Chondrocyte (in vitro differentiated cells): Measurements from ENCODE around the gene WDR41. TPM values are rescaled to one million over a fixed set of nuclear protein-coding genes. Genes with fewer than 3 reads are reported as not detected.
A peak's percentile ranks its signal among the peaks of the same experiment; 100 is the strongest.
"Not testable (repeated sequence)": the region's sequence is repeated elsewhere in the genome, so short reads cannot be mapped to it uniquely, and the experiment has no call there.

ENCODE experiments used
- DNase-seq: peaks from one replicate; pipeline ENCODE4 v3.0.0; 2021; ENCODE audit warnings: mixed read lengths, low spot score
- H3K27ac Mint-ChIP-seq: one replicate; pipeline ENCODE4 v1.8.0; 2021; ENCODE audit warnings: mild to moderate bottlenecking, moderate library complexity, mixed read lengths; ENCODE audit not compliant: unreplicated experiment
- H3K27me3 Mint-ChIP-seq: 2 replicates; pipeline ENCODE4 v1.8.0; 2021; ENCODE audit warnings: low read depth, mixed read lengths
- H3K36me3 Mint-ChIP-seq: 2 replicates; pipeline ENCODE4 v1.8.0; 2021; ENCODE audit warnings: low read depth, mixed read lengths
- H3K4me1 Mint-ChIP-seq: 2 replicates; pipeline ENCODE4 v1.8.0; 2021; ENCODE audit warnings: low read depth, mild to moderate bottlenecking, mixed read lengths
- H3K4me3 Mint-ChIP-seq: one replicate; pipeline ENCODE4 v1.8.0; 2021; ENCODE audit warnings: mild to moderate bottlenecking, moderate library complexity, mixed read lengths; ENCODE audit not compliant: unreplicated experiment
- H3K9me3 Mint-ChIP-seq: 2 replicates; pipeline ENCODE4 v1.8.0; 2021; ENCODE audit warnings: low read depth, mixed read lengths
- long read RNA-seq: library from polyadenylated mRNA; stranded (forward); transcript quantifications from one replicate; pipeline ENCODE4 v2.0.0, GENCODE V29; 2021
- total RNA-seq: library from RNA; stranded (reverse); gene quantifications from 3 replicates; pipeline ENCODE4 v1.2.1, GENCODE V29; 2021
- TF ChIP-seq, protein P1 (sequence below): fragments of 200-600 bp; sonication (generic); IDR thresholded peaks from 2 replicates; pipeline ENCODE4 v1.5.0; 2021; ENCODE audit warnings: antibody characterized with exemption, mild to moderate bottlenecking, moderate library complexity

WDR41 gene, protein sequence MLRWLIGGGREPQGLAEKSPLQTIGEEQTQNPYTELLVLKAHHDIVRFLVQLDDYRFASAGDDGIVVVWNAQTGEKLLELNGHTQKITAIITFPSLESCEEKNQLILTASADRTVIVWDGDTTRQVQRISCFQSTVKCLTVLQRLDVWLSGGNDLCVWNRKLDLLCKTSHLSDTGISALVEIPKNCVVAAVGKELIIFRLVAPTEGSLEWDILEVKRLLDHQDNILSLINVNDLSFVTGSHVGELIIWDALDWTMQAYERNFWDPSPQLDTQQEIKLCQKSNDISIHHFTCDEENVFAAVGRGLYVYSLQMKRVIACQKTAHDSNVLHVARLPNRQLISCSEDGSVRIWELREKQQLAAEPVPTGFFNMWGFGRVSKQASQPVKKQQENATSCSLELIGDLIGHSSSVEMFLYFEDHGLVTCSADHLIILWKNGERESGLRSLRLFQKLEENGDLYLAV
- 95.1 to 124 TPM (median 109 TPM) in 3 replicates for total RNA-seq
- long read RNA-seq, transcript WDR41-201 (13 exons, 3,958 nt) = major isoform, 120 of 202 reads
- long read RNA-seq, partial matches to known transcripts = 4 of 202 reads
- long read RNA-seq, other reads (novel, unspliced or antisense) = 76 of 202 reads

DNA sequence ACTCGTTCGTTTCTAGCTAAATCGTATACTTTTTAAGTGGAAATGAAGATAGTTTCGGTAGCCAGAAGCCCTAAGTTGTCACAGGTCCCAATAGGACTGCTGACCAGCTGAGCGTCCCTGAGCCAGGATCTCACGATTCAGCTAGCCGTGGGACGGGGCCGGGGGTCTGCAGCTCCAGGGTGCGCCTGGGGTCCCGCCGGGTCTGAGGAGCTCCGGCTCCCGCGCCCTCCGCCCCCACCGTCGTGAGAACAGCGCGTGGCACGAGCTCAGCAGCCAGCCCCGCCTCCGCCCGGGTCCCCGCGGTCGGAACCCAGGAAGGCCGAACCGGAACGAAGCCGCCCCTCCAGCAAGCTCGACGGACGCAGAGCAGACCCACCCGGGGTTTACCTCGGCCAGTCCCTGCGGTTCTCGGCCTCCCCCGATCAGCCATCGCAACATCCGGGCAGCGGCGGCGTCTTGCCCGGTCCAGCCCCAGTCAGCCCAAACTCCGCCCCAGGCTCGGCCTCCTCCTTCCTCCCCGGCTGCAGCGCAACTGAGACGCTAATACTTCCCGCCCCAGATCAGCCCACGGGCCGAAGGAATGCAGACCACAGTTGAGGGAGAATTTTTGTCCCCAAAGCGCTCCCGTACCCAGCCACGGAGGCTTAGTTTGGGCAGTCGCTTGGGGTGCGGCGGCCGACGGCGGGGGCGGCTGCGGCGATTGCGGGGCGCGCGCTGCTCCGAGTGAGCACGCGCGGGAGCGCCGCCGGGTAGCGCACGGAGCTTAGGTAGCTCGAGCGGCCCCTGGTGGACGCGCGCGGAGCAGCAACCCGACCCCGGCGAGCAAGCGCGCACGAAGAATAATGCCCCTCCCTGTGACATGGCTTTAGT is at the start of gene WDR41:
WDR41 (minus strand) TSS at position 534 of the 870 bp plus-strand sequence; CDS start at position 438, 96 bp downstream.
- no peaks in the 10 kb centered on the region for H3K9me3 Mint-ChIP-seq
- peak within 1 kb of the TSS; percentile 93 for H3K4me3 Mint-ChIP-seq
- TF ChIP-seq, protein P1, sequence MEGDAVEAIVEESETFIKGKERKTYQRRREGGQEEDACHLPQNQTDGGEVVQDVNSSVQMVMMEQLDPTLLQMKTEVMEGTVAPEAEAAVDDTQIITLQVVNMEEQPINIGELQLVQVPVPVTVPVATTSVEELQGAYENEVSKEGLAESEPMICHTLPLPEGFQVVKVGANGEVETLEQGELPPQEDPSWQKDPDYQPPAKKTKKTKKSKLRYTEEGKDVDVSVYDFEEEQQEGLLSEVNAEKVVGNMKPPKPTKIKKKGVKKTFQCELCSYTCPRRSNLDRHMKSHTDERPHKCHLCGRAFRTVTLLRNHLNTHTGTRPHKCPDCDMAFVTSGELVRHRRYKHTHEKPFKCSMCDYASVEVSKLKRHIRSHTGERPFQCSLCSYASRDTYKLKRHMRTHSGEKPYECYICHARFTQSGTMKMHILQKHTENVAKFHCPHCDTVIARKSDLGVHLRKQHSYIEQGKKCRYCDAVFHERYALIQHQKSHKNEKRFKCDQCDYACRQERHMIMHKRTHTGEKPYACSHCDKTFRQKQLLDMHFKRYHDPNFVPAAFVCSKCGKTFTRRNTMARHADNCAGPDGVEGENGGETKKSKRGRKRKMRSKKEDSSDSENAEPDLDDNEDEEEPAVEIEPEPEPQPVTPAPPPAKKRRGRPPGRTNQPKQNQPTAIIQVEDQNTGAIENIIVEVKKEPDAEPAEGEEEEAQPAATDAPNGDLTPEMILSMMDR = peak; percentile 98
- H3K36me3 Mint-ChIP-seq = peaks cover 11% of the 10 kb centered on the region
- peaks cover 23% of the 10 kb centered on the region for H3K27me3 Mint-ChIP-seq
- peak within 1 kb of the TSS; percentile 98 for H3K27ac Mint-ChIP-seq
- peaks cover 31% of the 10 kb centered on the region for H3K4me1 Mint-ChIP-seq
- peak; percentile 98 for DNase-seq

DNA sequence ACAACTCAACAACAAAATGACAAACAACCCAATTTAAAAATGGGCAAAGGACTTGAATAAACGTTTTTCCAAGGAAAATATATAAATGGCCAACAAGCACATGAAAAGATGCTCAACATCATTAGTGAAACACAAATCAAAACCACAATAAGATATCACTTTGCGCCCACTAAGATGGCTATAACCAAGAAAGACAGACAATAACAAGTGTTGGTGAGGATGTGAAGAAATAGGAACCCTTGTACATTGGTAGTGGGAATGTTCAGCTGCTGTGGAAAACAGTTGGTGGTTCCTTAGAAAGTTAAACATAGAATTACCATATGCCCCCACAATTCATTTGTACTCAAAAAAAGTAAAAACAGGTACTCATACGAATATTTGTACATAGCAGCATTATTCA is 39.2 kb upstream of the WDR41 start:
- H3K27ac Mint-ChIP-seq = no peak overlapping the region
- peaks cover 4% of the 10 kb centered on the region for H3K9me3 Mint-ChIP-seq
- TF ChIP-seq, protein P1 = no peak
- peaks cover 55% of the 10 kb centered on the region for H3K27me3 Mint-ChIP-seq
- DNase-seq = no peak
- no peaks in the 10 kb centered on the region for H3K36me3 Mint-ChIP-seq
- H3K4me3 Mint-ChIP-seq = no peak overlapping the region
- H3K4me1 Mint-ChIP-seq = no peaks in the 10 kb centered on the region

DNA sequence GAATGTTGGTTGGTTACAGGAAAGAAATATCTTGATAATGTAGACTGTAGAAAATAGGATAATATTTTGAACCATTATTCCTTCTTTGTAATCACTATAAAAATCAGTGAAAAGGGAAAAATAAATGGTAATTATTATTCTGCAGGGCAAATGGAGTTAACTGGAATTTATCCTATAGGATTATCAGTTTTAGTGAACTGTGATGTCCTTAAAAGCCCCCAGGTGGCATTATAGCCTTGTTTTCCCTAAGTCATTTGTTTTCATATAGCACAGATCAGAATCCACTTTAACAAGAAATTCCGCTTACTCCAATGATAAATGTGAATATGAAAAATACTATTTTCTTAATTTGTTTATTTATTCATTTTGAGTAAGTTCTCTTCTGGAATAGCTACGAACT is 26.2 kb upstream of the WDR41 start:
- DNase-seq = no peak
- H3K9me3 Mint-ChIP-seq = no peaks in the 10 kb centered on the region

DNA sequence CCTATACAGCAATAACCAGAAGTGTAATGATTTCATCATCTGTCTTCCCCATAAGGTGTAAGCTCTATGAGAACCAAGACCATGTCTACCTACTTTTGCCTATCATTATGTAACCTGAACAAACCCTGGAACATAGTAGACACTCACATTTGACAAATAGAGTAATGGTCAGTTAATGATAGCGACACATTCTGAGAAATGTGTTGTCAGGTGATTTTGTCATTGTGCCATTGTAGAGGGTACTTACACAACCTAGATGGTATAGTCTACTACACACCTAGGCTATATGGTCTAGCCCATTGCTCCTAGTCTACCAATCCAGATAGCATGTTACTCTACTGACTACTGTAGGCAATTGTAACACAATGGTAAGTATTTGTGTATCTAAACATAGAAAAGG is 22.3 kb upstream of the WDR41 start:
- DNase-seq = no peak
- H3K9me3 Mint-ChIP-seq = no peaks in the 10 kb centered on the region
- no peak overlapping the region for H3K27ac Mint-ChIP-seq
- TF ChIP-seq, protein P1 = no peak
- no peaks in the 10 kb centered on the region for H3K36me3 Mint-ChIP-seq
- peaks cover 19% of the 10 kb centered on the region for H3K27me3 Mint-ChIP-seq
- H3K4me1 Mint-ChIP-seq = no peaks in the 10 kb centered on the region
- H3K4me3 Mint-ChIP-seq = no peak overlapping the region

More for the DNA sequence above, 26.2 kb upstream of the WDR41 start:
- Mint-ChIP-seq H3K27ac (no peak overlapping the region), H3K4me1 (no peaks in the 10 kb centered on the region), H3K36me3 (no peaks in the 10 kb centered on the region), H3K27me3 (peaks cover 18% of the 10 kb centered on the region), H3K4me3 (no peak overlapping the region)
- TF ChIP-seq, protein P1 = peak; percentile 66

DNA sequence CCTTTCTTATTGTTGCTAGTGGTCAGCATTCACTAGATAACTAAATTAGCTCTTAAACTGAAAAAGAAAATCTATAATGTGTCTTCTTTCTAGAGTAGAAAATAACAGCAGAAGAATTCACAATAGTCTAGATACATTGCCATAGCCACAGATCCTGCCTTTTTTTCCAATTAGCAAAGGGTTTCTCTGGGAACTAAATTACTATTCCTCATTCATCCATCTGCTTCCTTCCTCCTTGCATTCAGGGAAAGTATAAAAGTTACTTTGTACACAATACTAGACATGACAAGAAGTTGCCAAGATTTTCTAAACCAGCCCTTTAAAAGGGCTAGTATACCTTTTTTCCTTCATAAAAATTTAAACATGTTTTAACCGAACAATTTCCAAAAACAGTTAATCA is 21.2 kb upstream of the WDR41 start:
- TF ChIP-seq, protein P1 = no peak
- no peaks in the 10 kb centered on the region for H3K4me1 Mint-ChIP-seq
- DNase-seq = no peak
- peaks cover 2% of the 10 kb centered on the region for H3K36me3 Mint-ChIP-seq
- no peak overlapping the region for H3K4me3 Mint-ChIP-seq
- no peak overlapping the region for H3K27ac Mint-ChIP-seq
- peaks cover 29% of the 10 kb centered on the region for H3K27me3 Mint-ChIP-seq
- no peaks in the 10 kb centered on the region for H3K9me3 Mint-ChIP-seq

DNA sequence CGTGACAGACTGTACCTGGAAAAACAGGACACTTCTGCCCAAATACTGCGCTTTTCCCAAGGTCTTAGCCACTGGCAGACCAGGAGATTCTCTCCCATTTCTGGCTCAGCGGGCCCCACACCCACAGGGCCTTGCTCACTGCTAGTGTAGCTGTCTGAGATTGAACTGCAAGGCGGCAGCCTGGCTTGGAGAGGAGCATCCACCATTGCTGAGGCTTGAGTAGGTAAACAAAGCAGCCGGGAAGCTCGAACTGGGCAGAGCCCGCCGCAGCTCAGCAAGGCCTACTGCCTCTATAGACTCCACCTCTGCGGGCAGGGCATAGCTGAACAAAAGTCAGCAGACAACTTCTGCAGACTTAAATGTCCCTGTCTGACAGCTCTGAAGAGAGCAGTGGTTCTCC is 9.0 kb upstream of the WDR41 start:
- Mint-ChIP-seq H3K27me3 (peaks cover 57% of the 10 kb centered on the region), H3K9me3 (peaks cover 36% of the 10 kb centered on the region), H3K36me3 (peaks cover 18% of the 10 kb centered on the region)
- H3K27ac Mint-ChIP-seq, DNase-seq, H3K4me3 Mint-ChIP-seq, H3K4me1 Mint-ChIP-seq: not testable (repeated sequence)
